GM18520 (cell line): Measurements from ENCODE around the gene TACR1.

Experiments used
- ATAC-seq: cut with Tn5 transposase; IDR thresholded peaks from one replicate; pipeline ENCODE4 v1.9.1; 2021; ENCODE audit not compliant: unreplicated experiment

The TACR1 gene

GRCh38 chr2:75025216-75025615 is 174.1 kb downstream of the TACR1 start:
- ATAC-seq = no peak

- no peak for ATAC-seq
Measured at GRCh38 chr2:75023666-75024455, 175.5 kb downstream of the TACR1 start.

- no peak for ATAC-seq
Measured at GRCh38 chr2:75022516-75022915, 176.8 kb downstream of the TACR1 start.

GRCh38 chr2:75021672-75022071 is 177.6 kb downstream of the TACR1 start:
- no peak for ATAC-seq

- no peak for ATAC-seq
Measured at GRCh38 chr2:75020476-75020875, 178.8 kb downstream of the TACR1 start.

GRCh38 chr2:75019790-75020189 is 179.5 kb downstream of the TACR1 start:
- ATAC-seq = no peak

GRCh38 chr2:75018162-75018561 is 181.2 kb downstream of the TACR1 start:
- ATAC-seq = no peak

GRCh38 chr2:75012080-75012479 is 187.2 kb downstream of the TACR1 start:
- ATAC-seq = no peak

GRCh38 chr2:75010571-75010970 is 188.7 kb downstream of the TACR1 start:
- ATAC-seq = no peak

- no peak for ATAC-seq
Measured at GRCh38 chr2:75007819-75008218, 191.5 kb downstream of the TACR1 start.

- no peak for ATAC-seq
Measured at GRCh38 chr2:75007061-75007460, 192.3 kb downstream of the TACR1 start.

- ATAC-seq = no peak
Measured at GRCh38 chr2:75006041-75006440, 193.3 kb downstream of the TACR1 start.

GRCh38 chr2:75003773-75004172 is 195.5 kb downstream of the TACR1 start:
- no peak for ATAC-seq

- no peak for ATAC-seq
Measured at GRCh38 chr2:75003276-75003675, 196.0 kb downstream of the TACR1 start.

GRCh38 chr2:75002007-75002406 is 197.3 kb downstream of the TACR1 start:
- ATAC-seq = no peak

- no peak for ATAC-seq
Measured at GRCh38 chr2:74999468-74999867, 199.9 kb downstream of the TACR1 start.
